IMR-90 (cell line): ENCODE measurements around the gene MRPL52. TPM values are rescaled to one million over a fixed set of nuclear protein-coding genes. Genes with fewer than 3 reads are reported as not detected.

Experiments
- ATAC-seq: fragments of 200-7000 bp; cut with Tn5 transposase; 2 replicates; pipeline ENCODE4 v1.9.1; 2020; ENCODE audit warnings: low read depth, mild to moderate bottlenecking, moderate library complexity
- BruUV-seq: library from RNA; stranded (reverse); fragments of 400-500 nt; replicated peaks from 2 replicates; lab custom pipeline; 2021; lab: Mats Ljungman, UMichigan
- CTCF ChIA-PET: fragments of 300-600 bp; formaldehyde crosslinking; extraction: SDS; loops from one replicate; lab custom pipeline; 2021; ENCODE audit warnings: antibody characterized with exemption; lab: Yijun Ruan, JAX
- POLR2A ChIA-PET: fragments of 300-600 bp; sonication (Branson Sonifier 250); formaldehyde crosslinking; loops from one replicate; lab custom pipeline; 2022; ENCODE audit warnings: antibody characterized with exemption; ENCODE audit not compliant: unreplicated experiment; lab: Charles Lee
- DNase-seq: peaks from one replicate; pipeline ENCODE4 v3.0.0; 2013
- H2AFZ ChIP-seq: replicated peaks from 2 replicates; pipeline ENCODE3; 2013; ENCODE audit warnings: low read length, mild to moderate bottlenecking; ENCODE audit not compliant: poor library complexity
- H2AK5ac ChIP-seq: 2 replicates; pipeline ENCODE4 v1.6.1; 2013; ENCODE audit warnings: low read depth, low read length, inconsistent platforms
- H2AK9ac ChIP-seq: replicated peaks from 2 replicates; pipeline ENCODE3; 2013; ENCODE audit warnings: mild to moderate bottlenecking, low read depth, low read length, moderate library complexity; ENCODE audit not compliant: poor library complexity
- H2BK120ac ChIP-seq: 2 replicates; pipeline ENCODE4 v1.6.1; 2013; ENCODE audit warnings: low read depth, low read length, inconsistent platforms
- H2BK15ac ChIP-seq: 3 replicates; pipeline ENCODE4 v1.6.1; 2013; ENCODE audit warnings: low read depth, low read length, inconsistent platforms
- H2BK20ac ChIP-seq: 2 replicates; pipeline ENCODE4 v1.6.1; 2013; ENCODE audit warnings: low read depth, mild to moderate bottlenecking, inconsistent platforms, low read length, moderate library complexity
- H2BK5ac ChIP-seq: 2 replicates; pipeline ENCODE4 v1.6.1; 2013; ENCODE audit warnings: mild to moderate bottlenecking, low read depth, low read length, inconsistent platforms; ENCODE audit not compliant: poor library complexity, severe bottlenecking
- H3K14ac ChIP-seq: replicated peaks from 2 replicates; pipeline ENCODE4 v1.6.1; 2013; ENCODE audit warnings: low read depth, low read length, inconsistent platforms
- H3K18ac ChIP-seq: 2 replicates; pipeline ENCODE4 v1.6.1; 2013; ENCODE audit warnings: low read depth, low read length, control low read depth
- H3K23ac ChIP-seq: 2 replicates; pipeline ENCODE4 v1.6.1; 2013; ENCODE audit warnings: low read depth, low read length, inconsistent platforms
- H3K27ac ChIP-seq: 2 replicates; pipeline ENCODE4 v1.5.1; 2013; ENCODE audit warnings: mild to moderate bottlenecking, control low read depth, low read length; ENCODE audit not compliant: insufficient read depth
- H3K27me3 ChIP-seq: 2 replicates; pipeline ENCODE4 v1.6.1; 2013; ENCODE audit warnings: low read length; ENCODE audit not compliant: control insufficient read depth, insufficient read depth
- H3K36me3 ChIP-seq: 2 replicates; pipeline ENCODE4 v1.6.1; 2013; ENCODE audit warnings: low read length, mixed read lengths; ENCODE audit not compliant: control insufficient read depth, insufficient read depth
- H3K4ac ChIP-seq: 2 replicates; pipeline ENCODE4 v1.6.1; 2013; ENCODE audit warnings: low read depth, low read length, inconsistent platforms
- H3K4me1 ChIP-seq: 2 replicates; pipeline ENCODE4 v1.6.1; 2013; ENCODE audit warnings: low read length, mixed read lengths; ENCODE audit not compliant: control insufficient read depth, insufficient read depth
- H3K4me2 ChIP-seq: 2 replicates; pipeline ENCODE4 v1.6.1; 2013; ENCODE audit warnings: low read depth, mild to moderate bottlenecking, control low read depth, low read length, moderate library complexity
- H3K4me3 ChIP-seq: 2 replicates; pipeline ENCODE4 v1.5.1; 2013; ENCODE audit warnings: low read depth, mild to moderate bottlenecking, control low read depth, low read length, moderate library complexity; ENCODE audit not compliant: insufficient read depth
- H3K56ac ChIP-seq: 2 replicates; pipeline ENCODE4 v1.6.1; 2013; ENCODE audit warnings: low read length, inconsistent platforms; ENCODE audit not compliant: insufficient read depth; ENCODE audit errors: extremely low read depth
- H3K79me1 ChIP-seq, 2 experiments: 2 replicates each; pipeline ENCODE4 v1.6.1; 2013; ENCODE audit warnings: low read length in 2 of 2, inconsistent platforms in 1 of 2, low read depth in 1 of 2
- H3K9ac ChIP-seq: 2 replicates; pipeline ENCODE4 v1.6.1; 2013; ENCODE audit warnings: low read depth, low read length, control low read depth
- H3K9me1 ChIP-seq: 2 replicates; pipeline ENCODE4 v1.6.1; 2013; ENCODE audit warnings: low read length, inconsistent platforms; ENCODE audit not compliant: insufficient read depth
- H3K9me3 ChIP-seq: 2 replicates; pipeline ENCODE4 v1.6.1; 2013; ENCODE audit warnings: low read length; ENCODE audit not compliant: control insufficient read depth, insufficient read depth
- H4K20me1 ChIP-seq: 2 replicates; pipeline ENCODE4 v1.6.1; 2013; ENCODE audit warnings: low read length, inconsistent platforms; ENCODE audit not compliant: insufficient read depth
- H4K5ac ChIP-seq: 2 replicates; pipeline ENCODE4 v1.6.1; 2013; ENCODE audit warnings: mild to moderate bottlenecking, low read depth, low read length, control low read depth
- H4K8ac ChIP-seq, 2 experiments: 2 replicates each; pipeline ENCODE4 v1.6.1; 2013; ENCODE audit warnings: low read depth in 2 of 2, low read length in 2 of 2, control low read depth in 1 of 2, inconsistent platforms in 1 of 2
- H4K91ac ChIP-seq: 2 replicates; pipeline ENCODE4 v1.6.1; 2013; ENCODE audit warnings: low read depth, low read length, inconsistent platforms; ENCODE audit not compliant: insufficient read depth
- BHLHE40 ChIP-seq: fragments of 150-350 bp; IDR thresholded peaks from 2 replicates; pipeline ENCODE4 v1.6.1; 2016; ENCODE audit warnings: mild to moderate bottlenecking, low read depth, low read length
- CHD1 ChIP-seq: IDR thresholded peaks from 2 replicates; pipeline ENCODE4 v1.6.1; 2012; ENCODE audit warnings: low read depth, low read length, improper control_type of control experiment
- CTCF ChIP-seq: conservative IDR thresholded peaks from 2 replicates; pipeline ENCODE4 v1.5.1; 2012; ENCODE audit warnings: mild to moderate bottlenecking, low read depth, low read length, improper control_type of control experiment
- ELK1 ChIP-seq: fragments of 150-350 bp; IDR thresholded peaks from 2 replicates; pipeline ENCODE4 v1.6.1; 2016; ENCODE audit warnings: low read depth, mild to moderate bottlenecking, low read length, moderate library complexity, borderline replicate concordance
- FOS ChIP-seq: fragments of 150-350 bp; IDR thresholded peaks from 2 replicates; pipeline ENCODE4 v1.6.1; 2016; ENCODE audit warnings: low read depth, low read length
- MAFK ChIP-seq: IDR thresholded peaks from 2 replicates; pipeline ENCODE4 v1.6.1; 2012; ENCODE audit warnings: low read depth, low read length, improper control_type of control experiment
- MXI1 ChIP-seq: IDR thresholded peaks from 2 replicates; pipeline ENCODE4 v1.6.1; 2012; ENCODE audit warnings: low read depth, mild to moderate bottlenecking, low read length, moderate library complexity, borderline replicate concordance
- POLR2A ChIP-seq: IDR thresholded peaks from 2 replicates; pipeline ENCODE4 v1.6.1; 2012; ENCODE audit warnings: mild to moderate bottlenecking, low read depth, low read length
- RAD21 ChIP-seq: IDR thresholded peaks from 2 replicates; pipeline ENCODE4 v1.6.1; 2012; ENCODE audit warnings: low read length, improper control_type of control experiment
- RCOR1 ChIP-seq: IDR thresholded peaks from 2 replicates; pipeline ENCODE4 v1.6.1; 2012; ENCODE audit warnings: mild to moderate bottlenecking, low read length, improper control_type of control experiment; ENCODE audit not compliant: insufficient replicate concordance
- SMC3 ChIP-seq: fragments of 150-350 bp; IDR thresholded peaks from 2 replicates; pipeline ENCODE4 v1.6.1; 2016; ENCODE audit warnings: low read depth, mild to moderate bottlenecking, antibody characterized with exemption, low read length, moderate library complexity
- USF2 ChIP-seq: fragments of 150-350 bp; IDR thresholded peaks from 2 replicates; pipeline ENCODE4 v1.6.1; 2017; ENCODE audit warnings: mild to moderate bottlenecking, antibody characterized with exemption, low read length, low read depth
- WGBS, 2 experiments: methylation state at CpG; one replicate each; pipeline versions ENCODE4 v1.1.5 to v1.1.7; 2013; ENCODE audit warnings: missing lambda C conversion rate in 2 of 2; ENCODE audit not compliant: insufficient read length in 1 of 2; ENCODE audit errors: extremely low coverage in 2 of 2; 5-methylcytosine and 5-hydroxymethylcytosine counted together
- dilution Hi-C: fragments of 300-500 bp; cut with HindIII; formaldehyde crosslinking; loops from one replicate; pipeline ENCODE4 v1.14.3; 2018; ENCODE audit warnings: low sequenced_read_pairs; ENCODE audit not compliant: unreplicated experiment
- in situ Hi-C: fragments of 300-500 bp; cut with MboI; formaldehyde crosslinking; loops from 3 replicates; pipeline ENCODE4 v1.14.3; 2019; ENCODE audit warnings: low sequenced_read_pairs, inconsistent platforms, mixed read lengths
- intact Hi-C: fragments of 100-400 bp; cut with micrococcal nuclease; formaldehyde crosslinking; loops from 2 replicates; pipeline ENCODE4 v1.10.0; 2022
- polyA plus RNA-seq, 3 experiments: library from polyadenylated mRNA; depleted of rRNA; stranded (reverse); fragments of >200 nt; gene quantifications; 2 replicates each; pipeline ENCODE4 v1.2.3, GENCODE V29; 2012; ENCODE audit warnings: low replicate concordance in 1 of 3
- total RNA-seq: library from RNA; depleted of rRNA; stranded (reverse); fragments of >200 nt; gene quantifications from 2 replicates; pipeline ENCODE4 v1.2.3, GENCODE V29; 2012

MRPL52 gene
- total and polyA plus RNA-seq, 2 of the 4 experiments (the other 2 are of a cell fraction) = 33.1 to 51.4 TPM

- Histone ChIP-seq H3K4me1 (no peaks in the 10 kb centered on the region), H3K18ac (no peak overlapping the region), H3K56ac (no peak overlapping the region), H3K9me3 (no peaks in the 10 kb centered on the region), H2BK120ac (no peak overlapping the region), H2BK20ac (no peak overlapping the region), H2AK9ac (no peak overlapping the region), H3K4ac (no peak overlapping the region), H3K4me2 (no peak overlapping the region), H3K9ac (no peak overlapping the region), H3K36me3 (no peaks in the 10 kb centered on the region), H2AK5ac (no peak overlapping the region), H4K5ac (no peak overlapping the region), H3K4me3 (no peak overlapping the region), H3K27ac (no peak overlapping the region), H4K20me1 (no peaks in the 10 kb centered on the region), H2BK5ac (no peak overlapping the region), H4K91ac (no peak overlapping the region), H2BK15ac (no peak overlapping the region), H3K14ac (no peak overlapping the region), H3K79me1 (no peaks in the 10 kb centered on the region), H2AFZ (peak overlapping the region; percentile 28), H3K9me1 (no peaks in the 10 kb centered on the region), H3K23ac (no peak overlapping the region), H4K8ac (no peak overlapping the region), H3K27me3 (no peaks in the 10 kb centered on the region)
- CTCF ChIA-PET = interaction anchor here (0.7 to 1.3 kb wide), 3 partner anchors 12 to 52 kb away, joined by 3 to 6 read pairs (median 4); no protein-coding TSS in a partner anchor
- dilution Hi-C loops = no loop called here
- no TSS peak for BruUV-seq
- DNase-seq = no peak
- no CpG with 5 or more reads among the region's 6 CpGs for WGBS, 2 experiments
- POLR2A ChIA-PET = interaction anchor here (0.6 kb wide), 1 partner anchor 47 kb away, joined by 4 read pairs; no protein-coding TSS in a partner anchor
- intact Hi-C loops = no loop called here
- in situ Hi-C loops = loop anchor here (25.0 kb wide), 1 partner anchor 478 kb away; no protein-coding TSS in a partner anchor
- TF ChIP-seq POLR2A (no peak), FOS (no peak), BHLHE40 (no peak), USF2 (no peak), MXI1 (no peak), CTCF (no peak), CHD1 (no peak), MAFK (no peak), RAD21 (no peak), SMC3 (no peak), RCOR1 (no peak), ELK1 (no peak)
- no peak for ATAC-seq
Observed at GRCh38 chr14:22865424-22866405, 36.0 kb downstream of the MRPL52 start.
